HG02610 (cell line): Measurements from ENCODE around the gene NTNG1.

Experiments used
- ATAC-seq: cut with Tn5 transposase; IDR thresholded peaks from one replicate; pipeline ENCODE4 v1.9.1; 2021; ENCODE audit warnings: mild to moderate bottlenecking, moderate library complexity; ENCODE audit not compliant: unreplicated experiment

NTNG1 gene

GRCh38 chr1:107255469-107255868 lies 114.6 kb downstream of the NTNG1 start:
- no peak for ATAC-seq

- ATAC-seq = no peak
These were observed 121.8 kb downstream of the NTNG1 start for GRCh38 chr1:107262467-107263286.

GRCh38 chr1:107263291-107263915 lies 122.6 kb downstream of the NTNG1 start:
- ATAC-seq = no peak

- no peak for ATAC-seq
These were observed 123.2 kb downstream of the NTNG1 start for GRCh38 chr1:107264007-107264406.

- no peak for ATAC-seq
These were observed 123.7 kb downstream of the NTNG1 start for GRCh38 chr1:107264561-107264960.

GRCh38 chr1:107267489-107267888 lies 126.7 kb downstream of the NTNG1 start:
- no peak for ATAC-seq

- no peak for ATAC-seq
These were observed 131.5 kb downstream of the NTNG1 start for GRCh38 chr1:107272321-107272720.

- ATAC-seq = no peak
These were observed 132.7 kb downstream of the NTNG1 start for GRCh38 chr1:107273515-107273914.

GRCh38 chr1:107274227-107274626 lies 133.4 kb downstream of the NTNG1 start:
- ATAC-seq = no peak

GRCh38 chr1:107276247-107276646 lies 135.4 kb downstream of the NTNG1 start:
- ATAC-seq = no peak

- ATAC-seq = no peak
These were observed 136.2 kb downstream of the NTNG1 start for GRCh38 chr1:107277022-107277421.

- ATAC-seq = no peak
These were observed 145.3 kb downstream of the NTNG1 start for GRCh38 chr1:107286125-107286524.

GRCh38 chr1:107291987-107292386 lies 151.1 kb downstream of the NTNG1 start:
- ATAC-seq = no peak

GRCh38 chr1:107293901-107294613 lies 153.2 kb downstream of the NTNG1 start:
- ATAC-seq = no peak

GRCh38 chr1:107294686-107295085 lies 153.8 kb downstream of the NTNG1 start:
- no peak for ATAC-seq

GRCh38 chr1:107297681-107298080 lies 156.8 kb downstream of the NTNG1 start:
- no peak for ATAC-seq

GRCh38 chr1:107298526-107298925 lies 157.7 kb downstream of the NTNG1 start:
- no peak for ATAC-seq

GRCh38 chr1:107299521-107299920 lies 158.7 kb downstream of the NTNG1 start:
- no peak for ATAC-seq

GRCh38 chr1:107309962-107310361 lies 169.1 kb downstream of the NTNG1 start:
- ATAC-seq = no peak

GRCh38 chr1:107315652-107316051 lies 174.8 kb downstream of the NTNG1 start:
- no peak for ATAC-seq

- no peak for ATAC-seq
These were observed 178.1 kb downstream of the NTNG1 start for GRCh38 chr1:107318932-107319331.

- ATAC-seq = no peak
These were observed 182.9 kb downstream of the NTNG1 start for GRCh38 chr1:107323784-107324183.
